Thyroid gland (tissue), 4 donors: Measurements from ENCODE around the gene NT5DC4. TPM values are rescaled to one million over a fixed set of nuclear protein-coding genes. Genes with fewer than 3 reads are reported as not detected.
A peak's percentile ranks its signal among the peaks of the same experiment; 100 is the strongest.

ENCODE experiments used
- DNase-seq, 2 donors: peaks; one replicate each; pipeline ENCODE4 v3.0.0-alpha.2; 2019
- H3K27ac ChIP-seq, 3 donors: fragments of 200-600 bp; sonication (generic); 1 replicate in 2 of 3; 2 replicates in 1 of 3; pipeline ENCODE4 v1.5.1; 2016 to 2019; ENCODE audit warnings: mild to moderate bottlenecking in 1 of 3, moderate library complexity in 1 of 3
- H3K27me3 ChIP-seq: fragments of 200-600 bp; sonication (generic); one replicate; pipeline ENCODE4 v1.5.1; 2019
- H3K36me3 ChIP-seq, 2 donors: fragments of 200-600 bp; sonication (generic); one replicate each; pipeline ENCODE4 v1.5.1; 2016 to 2019
- H3K4me1 ChIP-seq, 2 donors: fragments of 200-600 bp; sonication (generic); one replicate each; pipeline ENCODE4 v1.5.1; 2017 to 2019
- H3K4me3 ChIP-seq, 3 donors: fragments of 200-600 bp; sonication (generic); replicated peaks in 1 of 3; 1 replicate in 2 of 3; 2 replicates in 1 of 3; pipeline ENCODE4 v1.5.1; 2016; ENCODE audit warnings: mild to moderate bottlenecking in 1 of 3
- H3K9me3 ChIP-seq: fragments of 200-600 bp; sonication (generic); one replicate; pipeline ENCODE4 v1.5.1; 2017
- CTCF ChIP-seq, 6 experiments: fragments of 200-600 bp in 3 of 6; fragments of 450-650 bp in 3 of 6; sonication (generic) in 3 of 6; IDR thresholded peaks; one replicate each; pipeline ENCODE4 v1.5.1; 2016 to 2019; ENCODE audit warnings: antibody characterized with exemption in 6 of 6, mild to moderate bottlenecking in 2 of 6, inconsistent platforms in 1 of 6, moderate library complexity in 1 of 6
- POLR2A ChIP-seq, 2 donors: fragments of 450-650 bp; IDR thresholded peaks; one replicate each; pipeline ENCODE4 v1.6.1; 2017; ENCODE audit warnings: antibody characterized with exemption in 2 of 2, mild to moderate bottlenecking in 2 of 2, moderate library complexity in 1 of 2
- WGBS, 2 donors: methylation state at CpG; one replicate each; pipeline ENCODE4 v1.1.5; 2017; 5-methylcytosine and 5-hydroxymethylcytosine counted together
- intact Hi-C: fragments of 100-400 bp; cut with DNase I; formaldehyde crosslinking; loops from one replicate; pipeline ENCODE4 v1.15.1; 2023
- total RNA-seq, 4 donors: library from RNA; depleted of rRNA; stranded (reverse); fragments of >200 nt; gene quantifications; one replicate each; pipeline ENCODE4 v1.2.3, GENCODE V29; 2016

Gene NT5DC4
- total RNA-seq, 4 donors from 2014 or later: not detected

GRCh38 chr2:112728378-112729175 lies 7.8 kb downstream of the NT5DC4 start:
- Histone ChIP-seq H3K4me1 (peaks cover 23 to 47% of the 10 kb centered on the region in 2 donors), H3K9me3 (no peaks in the 10 kb centered on the region), H3K27ac (no peak overlapping the region), H3K4me3 (no peak overlapping the region), H3K36me3 (no peaks in the 10 kb centered on the region), H3K27me3 (no peaks in the 10 kb centered on the region)
- DNase-seq: peak; percentile 56 to 58
- TF ChIP-seq CTCF (IDR thresholded peaks at IDR 0.05) (no peak), POLR2A (IDR thresholded peaks at IDR 0.05) (no peak)
- 46 to 49% methylated on average over 6 to 11 of the region's 11 CpGs for WGBS, 2 donors
- intact Hi-C loops: loop anchor here (5.0 kb wide), 1 partner anchor 101 kb away; no protein-coding TSS in a partner anchor

- WGBS, 2 donors: 78 to 88% methylated on average over 8 of the region's 8 CpGs
- no peaks in the 10 kb centered on the region for H3K27me3 ChIP-seq
- H3K4me1 ChIP-seq: peaks cover 23 to 48% of the 10 kb centered on the region in 2 donors
- peak overlapping the region in 1 of 3 donors; percentile 90 for H3K27ac ChIP-seq
- H3K4me3 ChIP-seq: no peak overlapping the region
- H3K36me3 ChIP-seq: no peaks in the 10 kb centered on the region
- DNase-seq: no peak
- no peaks in the 10 kb centered on the region for H3K9me3 ChIP-seq
- intact Hi-C loops: no loop called here
- TF ChIP-seq CTCF (IDR thresholded peaks at IDR 0.05) (no peak), POLR2A (IDR thresholded peaks at IDR 0.05) (no peak)
Measured at GRCh38 chr2:112730216-112730615, 9.4 kb downstream of the NT5DC4 start.

- H3K27ac ChIP-seq: peak overlapping the region; percentile 82 to 90 (median 83)
- DNase-seq: no peak
- no peak overlapping the region for H3K4me3 ChIP-seq
- intact Hi-C loops: no loop called here
- H3K4me1 ChIP-seq: peaks cover 23 to 48% of the 10 kb centered on the region in 2 donors
- H3K36me3 ChIP-seq: no peaks in the 10 kb centered on the region
- no peaks in the 10 kb centered on the region for H3K9me3 ChIP-seq
- H3K27me3 ChIP-seq: no peaks in the 10 kb centered on the region
- WGBS, 2 donors: 86 to 87% methylated on average over 5 of the region's 5 CpGs
- TF ChIP-seq POLR2A (IDR thresholded peaks at IDR 0.05) (no peak), CTCF (IDR thresholded peaks at IDR 0.05) (no peak)
Measured at GRCh38 chr2:112730791-112731190, 10.0 kb downstream of the NT5DC4 start.

- WGBS, 2 donors: 59 to 65% methylated on average over 2 of the region's 2 CpGs
- Histone ChIP-seq H3K9me3 (no peaks in the 10 kb centered on the region), H3K27ac (peak overlapping the region; percentile 82 to 90 (median 83)), H3K4me1 (peaks cover 23 to 47% of the 10 kb centered on the region in 2 donors), H3K27me3 (no peaks in the 10 kb centered on the region), H3K36me3 (no peaks in the 10 kb centered on the region), H3K4me3 (no peak overlapping the region)
- no peak for DNase-seq
- intact Hi-C loops: no loop called here
- TF ChIP-seq POLR2A (IDR thresholded peaks at IDR 0.05) (no peak), CTCF (IDR thresholded peaks at IDR 0.05) (no peak)
Measured at GRCh38 chr2:112731479-112731878, 10.7 kb downstream of the NT5DC4 start.

- 70 to 78% methylated on average over 4 of the region's 4 CpGs for WGBS, 2 donors
- H3K27ac ChIP-seq: peak overlapping the region; percentile 83 to 98 (median 86)
- DNase-seq: no peak
- H3K36me3 ChIP-seq: no peaks in the 10 kb centered on the region
- H3K4me3 ChIP-seq: no peak overlapping the region
- H3K27me3 ChIP-seq: no peaks in the 10 kb centered on the region
- no peak for TF ChIP-seq POLR2A (IDR thresholded peaks at IDR 0.05)
- TF ChIP-seq CTCF (IDR thresholded peaks at IDR 0.05): no peak
- H3K4me1 ChIP-seq: peaks cover 23 to 33% of the 10 kb centered on the region in 2 donors
- H3K9me3 ChIP-seq: no peaks in the 10 kb centered on the region
- intact Hi-C loops: no loop called here
Measured at GRCh38 chr2:112733456-112733855, 12.6 kb downstream of the NT5DC4 start.
